Fibroblast of lung (primary cell): ENCODE data around the gene ACOT7. TPM values are rescaled to one million over a fixed set of nuclear protein-coding genes. Genes with fewer than 3 reads are reported as not detected.

ENCODE experiments used
- DNase-seq, 2 donors: peaks; one replicate each; pipeline versions ENCODE4 v3.0.0 to v3.0.0-alpha.2; 2010; ENCODE audit warnings: low read depth in 2 of 2
- H2AFZ ChIP-seq: 2 replicates; pipeline ENCODE4 v1.5.1; 2012; ENCODE audit warnings: low read length, control low read depth, inconsistent platforms
- H3K27ac ChIP-seq: 2 replicates; pipeline ENCODE4 v1.5.1; 2011; ENCODE audit warnings: low read length, control low read depth; ENCODE audit not compliant: insufficient read depth
- H3K27me3 ChIP-seq: 2 replicates; pipeline ENCODE4 v1.5.1; 2011; ENCODE audit warnings: mild to moderate bottlenecking, low read length; ENCODE audit not compliant: control insufficient read depth, insufficient read depth
- H3K36me3 ChIP-seq: 2 replicates; pipeline ENCODE4 v1.5.1; 2011; ENCODE audit warnings: low read length; ENCODE audit not compliant: control insufficient read depth, insufficient read depth
- H3K4me1 ChIP-seq: 2 replicates; pipeline ENCODE4 v1.5.1; 2011; ENCODE audit warnings: low read length; ENCODE audit not compliant: control insufficient read depth, insufficient read depth; ENCODE audit errors: extremely low read depth
- H3K4me2 ChIP-seq: 2 replicates; pipeline ENCODE4 v1.5.1; 2011; ENCODE audit warnings: low read length, control low read depth; ENCODE audit not compliant: insufficient read depth; ENCODE audit errors: extremely low read depth
- H3K4me3 ChIP-seq, 4 experiments: fragments of 200-600 bp in 1 of 4; sonication (generic) in 1 of 4; replicated peaks in 1 of 4; 2 replicates each; pipeline ENCODE4 v1.5.1; 2011 to 2016; ENCODE audit warnings: low read length in 4 of 4, low read depth in 3 of 4, mild to moderate bottlenecking in 3 of 4, control low read depth in 2 of 4, inconsistent platforms in 1 of 4, mixed read lengths in 1 of 4; ENCODE audit not compliant: insufficient read depth in 1 of 4; ENCODE audit errors: control extremely low read depth in 1 of 4
- H3K79me2 ChIP-seq: 2 replicates; pipeline ENCODE4 v1.5.1; 2012; ENCODE audit warnings: mild to moderate bottlenecking, low read length, inconsistent platforms; ENCODE audit not compliant: control insufficient read depth, insufficient read depth
- H3K9ac ChIP-seq: 2 replicates; pipeline ENCODE4 v1.5.1; 2011; ENCODE audit warnings: mild to moderate bottlenecking, low read length, control low read depth; ENCODE audit not compliant: insufficient read depth
- H3K9me3 ChIP-seq: 2 replicates; pipeline ENCODE4 v1.5.1; 2012; ENCODE audit warnings: low read depth, low read length; ENCODE audit not compliant: control insufficient read depth, insufficient read depth
- H4K20me1 ChIP-seq: 2 replicates; pipeline ENCODE4 v1.5.1; 2011; ENCODE audit warnings: low read length; ENCODE audit not compliant: control insufficient read depth, insufficient read depth; ENCODE audit errors: extremely low read depth
- CTCF ChIP-seq, 2 donors: IDR thresholded peaks in 1 of 2; conservative IDR thresholded peaks in 1 of 2; 1 replicate in 1 of 2; 2 replicates in 1 of 2; pipeline ENCODE4 v1.5.1; 2011 to 2012; ENCODE audit warnings: low read length in 2 of 2, control low read depth in 1 of 2, inconsistent platforms in 1 of 2, low read depth in 1 of 2, mild to moderate bottlenecking in 1 of 2
- EZH2 ChIP-seq: IDR thresholded peaks from 2 replicates; pipeline ENCODE4 v1.5.1; 2012; ENCODE audit warnings: low read length, control low read depth, mild to moderate bottlenecking; ENCODE audit errors: missing control alignments
- polyA plus RNA-seq, 2 donors: library from polyadenylated mRNA; depleted of rRNA in 1 of 2; stranded (reverse) in 1 of 2; unstranded in 1 of 2; fragments of >200 nt; gene quantifications; 2 replicates each; pipeline ENCODE4 v1.2.1, GENCODE V29; 2011 to 2012; ENCODE audit warnings: missing spikeins in 1 of 2
- total RNA-seq: library from RNA; depleted of rRNA; stranded (reverse); fragments of >200 nt; gene quantifications from 2 replicates; pipeline ENCODE4 v1.2.1, GENCODE V29; 2014

ACOT7 gene
- total and polyA plus RNA-seq, 2 donors (not counting 1 experiment from before 2014, with no cell fraction given) = 50.7 to 58.0 TPM

- Histone ChIP-seq H3K4me2 (no peak overlapping the region), H3K36me3 (no peaks in the 10 kb centered on the region), H2AFZ (no peak overlapping the region), H3K9me3 (no peaks in the 10 kb centered on the region), H3K27ac (no peak overlapping the region), H3K9ac (no peak overlapping the region), H4K20me1 (no peaks in the 10 kb centered on the region), H3K27me3 (no peaks in the 10 kb centered on the region), H3K4me1 (no peaks in the 10 kb centered on the region), H3K79me2 (peaks cover 7% of the 10 kb centered on the region), H3K4me3 (peak overlapping the region in 2 of 4 experiments; percentile 20 to 52)
- peak; percentile 83 to 87 for DNase-seq
- TF ChIP-seq EZH2 = no peak
- no peak for TF ChIP-seq CTCF (conservative IDR thresholded peaks at IDR 0.05 in 1 of 2, IDR thresholded peaks at IDR 0.05 in 1 of 2; ENCODE audit: low read depth in 1 of 2, low read length in 2 of 2)
Measured at GRCh38 chr1:6385488-6386191, 7.9 kb downstream of the ACOT7 start.

GRCh38 chr1:6384962-6385361 is 8.6 kb downstream of the ACOT7 start:
- no peak overlapping the region for H2AFZ ChIP-seq

GRCh38 chr1:6384135-6384534 is 9.4 kb downstream of the ACOT7 start:
- TF ChIP-seq EZH2 (no peak), CTCF (conservative IDR thresholded peaks at IDR 0.05 in 1 of 2, IDR thresholded peaks at IDR 0.05 in 1 of 2; ENCODE audit: low read depth in 1 of 2, low read length in 2 of 2) (no peak)
- Histone ChIP-seq H3K79me2 (peaks cover 5% of the 10 kb centered on the region), H3K9ac (no peak overlapping the region), H3K4me2 (no peak overlapping the region), H3K36me3 (no peaks in the 10 kb centered on the region), H2AFZ (no peak overlapping the region), H4K20me1 (no peaks in the 10 kb centered on the region), H3K27me3 (no peaks in the 10 kb centered on the region), H3K4me3 (no peak overlapping the region), H3K4me1 (no peaks in the 10 kb centered on the region), H3K9me3 (no peaks in the 10 kb centered on the region), H3K27ac (no peak overlapping the region)
- DNase-seq = no peak

More at GRCh38 chr1:6384962-6385361, 8.6 kb downstream of the ACOT7 start:
- DNase-seq = peak; percentile 14 to 49
- H3K27me3 ChIP-seq = no peaks in the 10 kb centered on the region
- H3K4me3 ChIP-seq = peak overlapping the region in 1 of 4 experiments; percentile 52
- H3K36me3 ChIP-seq = no peaks in the 10 kb centered on the region
- H3K9me3 ChIP-seq = no peaks in the 10 kb centered on the region
- H4K20me1 ChIP-seq = no peaks in the 10 kb centered on the region
- TF ChIP-seq EZH2 (no peak), CTCF (conservative IDR thresholded peaks at IDR 0.05 in 1 of 2, IDR thresholded peaks at IDR 0.05 in 1 of 2; ENCODE audit: low read depth in 1 of 2, low read length in 2 of 2) (no peak)
- no peaks in the 10 kb centered on the region for H3K4me1 ChIP-seq
- peaks cover 6% of the 10 kb centered on the region for H3K79me2 ChIP-seq
- no peak overlapping the region for H3K9ac ChIP-seq
- no peak overlapping the region for H3K4me2 ChIP-seq
- H3K27ac ChIP-seq = no peak overlapping the region
